A549 (cell line): Measurements from ENCODE around the gene SLC29A2. TPM values are rescaled to one million over a fixed set of nuclear protein-coding genes. Genes with fewer than 3 reads are reported as not detected.
"Not testable (repeated sequence)": the region's sequence is repeated elsewhere in the genome, so short reads cannot be mapped to it uniquely, and the experiment has no call there.

Experiments used
- ATAC-seq, 2 experiments: fragments of 200-7000 bp in 1 of 2; fragments of >200 bp in 1 of 2; cut with Nextera tagmentation in 1 of 2; cut with Tn5 transposase in 1 of 2; 3 replicates each; pipeline versions ENCODE4 v1.8.0 to v1.9.1; 2018 to 2020; ENCODE audit warnings: mild to moderate bottlenecking in 1 of 2, moderate library complexity in 1 of 2
- CTCF ChIA-PET: fragments of 300-600 bp; sonication (Branson Sonifier 250); formaldehyde crosslinking; extraction: SDS; loops from one replicate; lab custom pipeline; 2021; ENCODE audit warnings: antibody characterized with exemption, inconsistent platforms; lab: Yijun Ruan, JAX
- POLR2A ChIA-PET: fragments of 350-600 bp; formaldehyde crosslinking; extraction: SDS; loops from one replicate; lab custom pipeline; 2021; ENCODE audit warnings: antibody characterized with exemption, inconsistent platforms; lab: Yijun Ruan, JAX
- DNase-seq, 2 experiments: peaks; one replicate each; pipeline versions ENCODE4 v3.0.0 to v3.0.0-alpha.2; 2011 to 2016; ENCODE audit warnings: low read depth in 1 of 2, low spot score in 1 of 2
- FAIRE-seq: peaks from 2 replicates; lab custom pipeline; 2011; peaks lifted over from hg19 to GRCh38; lab: Jason Lieb, UNC
- H3K27ac ChIP-seq, 2 experiments: fragments of >200 bp; sonication (Bioruptor Twin); formaldehyde crosslinking; 3 replicates each; pipeline ENCODE4 v1.5.1; 2016 to 2017
- H3K4me1 ChIP-seq: fragments of >200 bp; sonication (Bioruptor Twin); formaldehyde crosslinking; 3 replicates; pipeline ENCODE4 v1.6.1; 2016
- H3K4me2 ChIP-seq: fragments of >200 bp; sonication (Bioruptor Twin); formaldehyde crosslinking; 3 replicates; pipeline ENCODE4 v1.6.1; 2016
- H3K4me3 ChIP-seq: fragments of >200 bp; sonication (Bioruptor Twin); formaldehyde crosslinking; 3 replicates; pipeline ENCODE4 v1.5.1; 2016
- H3K9me3 ChIP-seq: fragments of >200 bp; sonication (Bioruptor Twin); formaldehyde crosslinking; 3 replicates; pipeline ENCODE4 v1.6.1; 2016
- ATOH8 ChIP-seq: fragments of 250-450 bp; sonication (Bioruptor Pico); IDR thresholded peaks from 2 replicates; pipeline ENCODE4 v1.5.0; 2020; ENCODE audit warnings: low read depth, mild to moderate bottlenecking, moderate library complexity
- CBX2 ChIP-seq: fragments of 200-600 bp; sonication (generic); IDR thresholded peaks from 2 replicates; pipeline ENCODE4 v1.6.1; 2016; ENCODE audit warnings: low read depth, mild to moderate bottlenecking, borderline replicate concordance
- CHD2 ChIP-seq: fragments of 150-350 bp; IDR thresholded peaks from 2 replicates; pipeline ENCODE4 v1.6.1; 2014; ENCODE audit warnings: low read length; ENCODE audit not compliant: partially characterized antibody
- CHD4 ChIP-seq: fragments of 200-600 bp; sonication (generic); IDR thresholded peaks from 2 replicates; pipeline ENCODE4 v1.6.1; 2016; ENCODE audit warnings: antibody characterized with exemption, mild to moderate bottlenecking, borderline replicate concordance
- EHF ChIP-seq: fragments of 250-450 bp; sonication (Bioruptor Pico); IDR thresholded peaks from 2 replicates; pipeline ENCODE4 v1.5.0; 2020; ENCODE audit warnings: mild to moderate bottlenecking
- EP300 ChIP-seq, 2 experiments: fragments of >200 bp; sonication (Bioruptor Twin); formaldehyde crosslinking; IDR thresholded peaks; 2 replicates in 1 of 2; 3 replicates in 1 of 2; pipeline ENCODE4 v1.6.1; 2016 to 2017
- ESRRA ChIP-seq: fragments of 150-350 bp; IDR thresholded peaks from 2 replicates; pipeline ENCODE4 v1.6.1; 2014; ENCODE audit warnings: mild to moderate bottlenecking, low read length, borderline replicate concordance
- HMGXB4 ChIP-seq: fragments of 250-450 bp; sonication (Bioruptor Pico); IDR thresholded peaks from 2 replicates; pipeline ENCODE4 v1.5.0; 2021; ENCODE audit warnings: mild to moderate bottlenecking, moderate library complexity, borderline replicate concordance
- HOXB13 ChIP-seq: fragments of 250-450 bp; sonication (Bioruptor Pico); IDR thresholded peaks from 2 replicates; pipeline ENCODE4 v1.5.0; 2020; ENCODE audit warnings: low read depth, mild to moderate bottlenecking, moderate library complexity
- JUN ChIP-seq, 2 experiments: fragments of >200 bp; sonication (Bioruptor Twin); formaldehyde crosslinking; IDR thresholded peaks; 2 replicates in 1 of 2; 3 replicates in 1 of 2; pipeline ENCODE4 v1.6.1; 2016 to 2017
- MAZ ChIP-seq: fragments of 150-350 bp; IDR thresholded peaks from 2 replicates; pipeline ENCODE4 v1.6.1; 2014; ENCODE audit warnings: antibody characterized with exemption, low read depth, low read length, borderline replicate concordance
- MYC ChIP-seq: IDR thresholded peaks from 2 replicates; pipeline ENCODE4 v1.6.1; 2012; ENCODE audit warnings: mild to moderate bottlenecking, inconsistent platforms, low read length, improper control_type of control experiment, borderline replicate concordance
- NFE2L2 ChIP-seq: fragments of 150-350 bp; conservative IDR thresholded peaks from 2 replicates; pipeline ENCODE4 v1.6.1; 2014; ENCODE audit warnings: low read length
- PBX3 ChIP-seq: IDR thresholded peaks from 2 replicates; pipeline ENCODE4 v1.6.1; 2012
- POLR2AphosphoS2 ChIP-seq: conservative IDR thresholded peaks from 2 replicates; pipeline ENCODE4 v1.6.1; 2012; ENCODE audit warnings: low read length, improper control_type of control experiment, inconsistent platforms
- RARB ChIP-seq: fragments of 250-450 bp; sonication (Bioruptor Pico); IDR thresholded peaks from 2 replicates; pipeline ENCODE4 v1.8.0; 2021; ENCODE audit warnings: mild to moderate bottlenecking, moderate library complexity
- RCOR1 ChIP-seq: fragments of 150-350 bp; IDR thresholded peaks from 2 replicates; pipeline ENCODE4 v1.6.1; 2014; ENCODE audit warnings: antibody characterized with exemption, low read length, low read depth
- REST ChIP-seq: fragments of 200-600 bp; sonication (generic); IDR thresholded peaks from 2 replicates; pipeline ENCODE4 v1.6.1; 2016; ENCODE audit warnings: antibody characterized with exemption, mild to moderate bottlenecking, moderate library complexity
- RFX5 ChIP-seq: fragments of 450-650 bp; IDR thresholded peaks from 2 replicates; pipeline ENCODE4 v1.7.1; 2014; ENCODE audit warnings: antibody characterized with exemption, mild to moderate bottlenecking, moderate library complexity
- ZNF302 ChIP-seq: fragments of 250-450 bp; sonication (Bioruptor Pico); IDR thresholded peaks from 2 replicates; pipeline ENCODE4 v1.9.0; 2021; ENCODE audit warnings: inconsistent platforms, mild to moderate bottlenecking, moderate library complexity
- ZSCAN20 ChIP-seq: fragments of 250-450 bp; sonication (Bioruptor Pico); IDR thresholded peaks from 2 replicates; pipeline ENCODE4 v1.8.0; 2022; ENCODE audit warnings: mild to moderate bottlenecking, moderate library complexity
- WGBS: methylation state at CpG from one replicate; pipeline ENCODE4 v1.1.6; 2017; ENCODE audit errors: missing lambda C conversion rate; 5-methylcytosine and 5-hydroxymethylcytosine counted together
- polyA plus RNA-seq, 4 experiments: library from polyadenylated mRNA; depleted of rRNA in 3 of 4; stranded (reverse); fragments of >200 nt; fragmentation: RNase III in 1 of 4; extraction: RNeasy Plus Mini Kit Qiagen cat#74134 plus additional on column Dnase treatment in 1 of 4; gene quantifications; 2 replicates in 3 of 4; 3 replicates in 1 of 4; pipeline ENCODE4 v1.2.3, GENCODE V29; 2011 to 2017

Gene SLC29A2
- polyA plus RNA-seq, 2 of the 4 experiments (the other 2 are of a cell fraction) = 2.6 to 7.6 TPM

- TF ChIP-seq CBX2 (no peak), ZNF302 (CRISPR knock-in tag) (no peak), CHD4 (no peak), HMGXB4 (CRISPR knock-in tag) (no peak)
Measured at GRCh38 chr11:66360406-66361073, 11.0 kb downstream of the SLC29A2 start (continued).

- 63% methylated on average over 3 of the region's 3 CpGs for WGBS
- FAIRE-seq (no peak), ATAC-seq (peak in 1 of 2 experiments; percentile 44; a peak in 3 of 6 replicates), DNase-seq (no peak)
- POLR2A ChIA-PET = no interaction called here
- H3K4me1 ChIP-seq = no peaks in the 10 kb centered on the region
- H3K4me2 ChIP-seq = no peak overlapping the region
- no peak overlapping the region for H3K27ac ChIP-seq
- CTCF ChIA-PET = interaction anchor here (0.6 to 2.1 kb wide), 2 partner anchors 30 to 47 kb away, joined by 3 to 10 read pairs; no protein-coding TSS in a partner anchor
- no peaks in the 10 kb centered on the region for H3K9me3 ChIP-seq
- no peak overlapping the region for H3K4me3 ChIP-seq
- TF ChIP-seq RARB = no peak
- TF ChIP-seq RCOR1 = no peak
- TF ChIP-seq EHF (CRISPR knock-in tag) = no peak
- no peak for TF ChIP-seq MAZ
- TF ChIP-seq MYC = no peak
- no peak for TF ChIP-seq EP300 (IDR thresholded peaks at IDR 0.05)
Measured at GRCh38 chr11:66359662-66360087, 11.9 kb downstream of the SLC29A2 start.

GRCh38 chr11:66350560-66351235, 20.9 kb downstream of the SLC29A2 start:
- H3K9me3 ChIP-seq, H3K27ac ChIP-seq, DNase-seq, H3K4me3 ChIP-seq, ATAC-seq, FAIRE-seq: not testable (repeated sequence)
- peak overlapping the region; percentile 22; the same call in 1 of the 3 replicates for H3K4me2 ChIP-seq
- 79% methylated on average over 8 of the region's 8 CpGs for WGBS
- ChIA-PET POLR2A (interaction anchor here (1.0 kb wide), 1 partner anchor 38 kb away, joined by 4 read pairs; no protein-coding TSS in a partner anchor), CTCF (interaction anchor here (0.6 to 2.9 kb wide), 6 partner anchors 13 to 483 kb away, joined by 3 to 19 read pairs (median 6); no protein-coding TSS in a partner anchor)
- H3K4me1 ChIP-seq = peaks cover 23% of the 10 kb centered on the region

- H3K4me1 ChIP-seq = peaks cover 30% of the 10 kb centered on the region
- POLR2A ChIA-PET = interaction anchor here (1.0 kb wide), 1 partner anchor 13 kb away, joined by 7 read pairs; no protein-coding TSS in a partner anchor
- CTCF ChIA-PET = interaction anchor here (0.9 to 7.9 kb wide), 5 partner anchors 11 to 40 kb away, joined by 3 to 57 read pairs (median 9); partner anchors contain the start of gene RIN1
- DNase-seq (no peak), FAIRE-seq (no peak), ATAC-seq (no peak)
- H3K4me2 ChIP-seq = no peak overlapping the region
- 89% methylated on average over 2 of the region's 2 CpGs for WGBS
- no peaks in the 10 kb centered on the region for H3K9me3 ChIP-seq
- no peak overlapping the region for H3K4me3 ChIP-seq
- H3K27ac ChIP-seq = no peak overlapping the region
- TF ChIP-seq ZNF302 (CRISPR knock-in tag) (no peak), ZSCAN20 (CRISPR knock-in tag) (no peak), JUN (IDR thresholded peaks at IDR 0.05) (no peak), POLR2AphosphoS2 (no peak), ESRRA (no peak), CHD4 (no peak), REST (no peak), ATOH8 (no peak), CHD2 (no peak), RFX5 (no peak), NFE2L2 (no peak), PBX3 (no peak), CBX2 (no peak), HOXB13 (CRISPR knock-in tag) (no peak), EP300 (IDR thresholded peaks at IDR 0.05) (no peak)
Measured at GRCh38 chr11:66349084-66349386, 22.5 kb downstream of the SLC29A2 start.
